Left lobe of liver (tissue), 2 donors: ENCODE measurements around the gene BACH1. TPM values are rescaled to one million over a fixed set of nuclear protein-coding genes. Genes with fewer than 3 reads are reported as not detected.
"Not testable (repeated sequence)": the region's sequence is repeated elsewhere in the genome, so short reads cannot be mapped to it uniquely, and the experiment has no call there.

Experiments used
- ATAC-seq: fragments of 200-7000 bp; cut with Tn5 transposase; one replicate; pipeline ENCODE4 v1.9.1; 2020; ENCODE audit warnings: mild to moderate bottlenecking, moderate library complexity
- DNase-seq: peaks from one replicate; pipeline ENCODE4 v3.0.0-alpha.2; 2020; ENCODE audit warnings: low spot score
- total RNA-seq: library from RNA; stranded (reverse); gene quantifications from one replicate; pipeline ENCODE4 v1.2.1, GENCODE V29; 2021
- donor health status: DM: no; HTN: no; CAD: no; lungs with moderate emphysema.
- donor health status: DM: no; HTN: yes; CAD: no.

The BACH1 gene
- total RNA-seq, result 27.0 TPM

GRCh38 chr21:29298348-29299045 lies at the start of gene BACH1:
TSS of gene BACH1 (plus strand) at chr21:29298922. CDS start at chr21:29321281, 22,359 bp downstream.
- ATAC-seq, result peak; percentile 90
- peak; percentile 92 for DNase-seq

DNA sequence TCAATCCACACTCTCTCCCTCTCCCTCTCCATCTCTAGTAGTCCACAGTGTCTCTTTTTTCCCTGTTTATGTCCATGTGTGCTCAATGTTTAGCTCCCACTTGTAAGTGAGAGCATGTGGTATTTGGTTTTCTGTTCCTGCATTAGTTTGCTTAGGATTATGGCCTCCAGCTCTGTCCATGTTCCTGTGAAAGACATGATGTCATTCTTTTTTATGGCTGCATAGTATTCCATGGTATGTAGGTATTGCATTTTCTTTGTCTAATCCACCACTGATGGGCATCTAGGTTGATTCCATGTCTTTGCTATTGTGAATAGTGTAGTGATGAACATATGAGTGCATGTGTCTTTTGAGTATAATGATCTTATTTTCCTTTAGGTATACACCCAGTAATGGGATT lies 49.4 kb upstream of the BACH1 start:
- DNase-seq, ATAC-seq: not testable (repeated sequence)

DNA sequence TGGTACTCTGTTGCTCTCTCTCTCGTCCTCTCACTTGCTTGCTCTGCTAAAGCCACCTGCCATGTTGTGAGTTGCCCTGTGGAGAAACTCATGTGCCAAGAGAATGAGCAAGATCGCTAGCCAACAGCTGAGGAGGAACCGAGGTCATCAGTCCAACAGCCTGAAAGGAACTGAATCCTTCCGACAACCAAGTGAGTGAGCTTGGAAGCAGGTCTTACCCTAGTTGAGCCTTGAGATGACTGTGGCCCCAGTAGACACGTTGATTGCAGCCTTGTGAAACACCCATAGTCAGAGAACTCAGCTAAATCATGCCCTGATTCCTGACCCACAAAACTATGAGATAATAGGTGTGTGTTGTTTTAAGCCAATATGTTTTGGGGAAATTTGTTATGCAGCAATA lies 48.1 kb upstream of the BACH1 start:
- no peak for DNase-seq
- ATAC-seq, result no peak

DNA sequence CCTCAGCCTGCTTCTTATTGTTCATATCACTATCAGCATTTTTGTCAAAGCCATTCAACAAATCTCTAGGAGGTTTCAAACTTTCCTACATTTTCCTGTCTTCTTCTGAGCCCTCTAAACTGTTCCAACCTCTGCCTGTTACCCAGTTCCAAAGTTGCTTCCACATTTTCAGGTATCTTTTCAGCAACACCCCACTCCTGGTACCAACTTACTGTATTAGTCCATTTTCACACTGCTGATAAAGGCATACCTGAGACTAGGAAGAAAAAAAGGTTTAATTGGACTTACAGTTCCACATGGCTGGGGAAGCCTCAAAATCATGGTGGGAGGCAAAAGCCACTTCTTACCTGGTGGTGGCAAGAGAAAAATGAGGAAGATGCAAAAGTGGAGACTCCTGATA lies 44.9 kb upstream of the BACH1 start:
- not testable (repeated sequence) for ATAC-seq, DNase-seq

DNA sequence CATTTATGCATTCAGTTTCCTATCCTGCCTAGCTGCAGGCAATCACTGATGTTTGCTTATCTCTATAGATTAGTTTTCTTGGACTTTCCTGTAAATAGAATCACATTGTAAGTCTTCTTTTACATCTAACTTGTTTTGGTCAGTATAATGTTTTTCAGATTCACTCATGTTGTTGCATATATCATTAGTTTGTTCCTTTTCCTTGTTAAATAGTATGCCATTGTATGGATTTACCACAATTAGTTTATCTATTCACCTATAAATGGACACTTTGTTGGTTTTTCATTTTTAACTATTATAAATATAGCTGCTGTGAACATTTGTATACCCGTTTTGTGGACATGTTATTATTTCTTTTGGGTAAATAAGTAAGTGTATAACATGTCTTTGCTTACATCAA lies 44.2 kb upstream of the BACH1 start:
- ATAC-seq (no peak), DNase-seq (no peak)

- DNase-seq, result no peak
- ATAC-seq, result no peak
Observed at GRCh38 chr21:29256126-29256910, 42.4 kb upstream of the BACH1 start.

DNA sequence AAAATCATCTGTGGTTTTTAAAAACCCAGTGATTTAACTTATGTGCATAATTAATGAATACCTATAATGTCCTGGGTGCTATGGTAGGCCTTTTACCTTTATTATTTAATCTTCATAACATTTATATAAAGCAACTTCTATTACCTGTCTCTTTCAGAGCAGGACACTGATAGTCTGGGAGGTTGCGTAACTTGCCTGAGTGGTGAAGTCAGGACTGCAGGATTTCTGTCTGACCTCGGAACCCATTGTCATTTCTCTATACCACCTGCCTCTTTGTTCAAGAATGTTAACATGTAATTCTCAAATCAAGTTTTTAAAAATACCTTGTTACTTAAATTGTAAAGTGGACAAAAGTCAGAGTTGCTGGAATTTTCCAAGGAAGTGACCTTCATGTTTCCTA lies 41.0 kb upstream of the BACH1 start:
- ATAC-seq (peak; percentile 79), DNase-seq (no peak)

GRCh38 chr21:29258626-29259338 lies 39.9 kb upstream of the BACH1 start:
- peak; percentile 53 for ATAC-seq
- no peak for DNase-seq

DNA sequence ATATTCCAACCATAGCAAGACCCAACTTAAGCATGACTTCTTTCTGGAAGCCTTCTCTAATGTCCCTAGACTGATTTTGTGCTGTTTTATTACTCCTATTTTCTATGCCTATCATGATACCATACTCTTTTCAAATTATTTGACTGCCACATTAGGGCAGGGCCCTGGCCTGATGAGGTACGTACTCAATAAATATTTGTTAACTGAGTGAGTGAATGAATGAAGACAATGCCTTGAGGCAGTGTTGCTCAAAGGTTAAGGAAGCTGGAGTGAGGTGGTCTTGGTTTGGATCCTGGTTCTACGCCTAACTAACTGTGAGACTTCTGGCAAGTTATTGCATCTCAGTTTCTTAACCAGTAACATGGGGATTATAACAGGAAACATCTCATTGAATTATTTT lies 38.3 kb upstream of the BACH1 start:
- ATAC-seq (no peak), DNase-seq (no peak)

DNA sequence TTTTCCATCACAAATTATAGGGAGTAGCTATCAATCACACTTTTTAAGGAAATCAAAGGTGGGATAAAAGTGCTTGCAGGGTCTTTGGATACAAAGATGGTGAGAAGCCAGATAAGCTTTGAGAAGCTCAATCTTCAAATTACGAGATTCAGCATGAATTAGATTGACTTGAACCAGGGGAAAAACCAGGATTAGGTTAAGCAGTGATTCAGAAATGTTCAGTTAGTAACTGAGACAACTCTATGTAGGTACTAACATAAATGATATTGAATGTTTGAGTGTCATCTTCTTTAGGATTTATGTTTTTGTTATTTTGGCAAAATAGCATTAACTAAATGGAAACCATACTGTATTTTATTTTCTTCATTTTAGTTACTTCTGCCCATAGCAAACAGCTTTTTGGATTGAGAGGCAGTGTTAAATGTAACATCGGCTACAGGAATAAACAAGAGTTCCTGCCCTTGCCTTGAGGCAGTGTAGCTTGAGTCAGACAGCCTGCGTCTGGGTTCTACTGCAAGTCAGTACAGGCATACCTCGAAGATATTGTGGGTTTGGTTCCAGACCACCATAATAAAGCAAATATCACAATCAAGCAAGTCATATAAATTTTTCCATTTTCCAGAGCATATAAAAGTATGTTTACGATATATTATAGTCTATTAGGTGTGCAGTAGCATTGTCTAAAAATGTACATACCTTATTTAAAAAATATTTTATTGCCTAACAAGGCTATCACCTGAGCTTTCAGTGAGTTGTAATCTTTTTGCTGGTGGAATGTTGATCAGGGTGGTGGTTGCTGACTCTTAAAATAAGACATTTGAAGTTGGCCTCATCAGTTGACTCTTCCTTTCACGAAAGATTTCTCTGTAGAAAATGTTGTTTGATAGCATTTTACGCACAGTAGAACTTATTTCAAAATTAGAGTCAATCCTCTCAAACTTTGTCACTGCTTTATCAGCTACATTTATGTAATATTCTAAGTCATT lies 36.9 kb upstream of the BACH1 start:
- no peak for DNase-seq
- no peak for ATAC-seq

DNA sequence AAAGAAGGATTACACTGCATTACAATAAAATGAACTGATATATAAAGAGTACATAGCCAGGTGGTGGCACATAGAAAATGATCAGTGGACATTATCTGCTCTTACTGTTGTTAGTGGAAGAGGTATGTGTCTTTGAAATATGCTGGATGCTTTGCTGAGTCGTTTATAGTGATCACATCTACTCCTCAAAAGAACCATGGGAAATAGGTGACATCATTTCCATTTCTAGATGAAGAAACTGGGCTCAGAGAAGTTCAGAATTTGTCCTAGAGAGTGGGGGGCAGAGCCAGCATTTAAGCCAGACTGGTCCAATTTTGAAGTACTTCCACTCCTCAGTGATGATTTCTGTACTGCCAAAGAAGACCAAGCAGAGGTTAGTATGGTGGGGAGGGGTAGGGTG lies 34.0 kb upstream of the BACH1 start:
- no peak for DNase-seq
- no peak for ATAC-seq

DNA sequence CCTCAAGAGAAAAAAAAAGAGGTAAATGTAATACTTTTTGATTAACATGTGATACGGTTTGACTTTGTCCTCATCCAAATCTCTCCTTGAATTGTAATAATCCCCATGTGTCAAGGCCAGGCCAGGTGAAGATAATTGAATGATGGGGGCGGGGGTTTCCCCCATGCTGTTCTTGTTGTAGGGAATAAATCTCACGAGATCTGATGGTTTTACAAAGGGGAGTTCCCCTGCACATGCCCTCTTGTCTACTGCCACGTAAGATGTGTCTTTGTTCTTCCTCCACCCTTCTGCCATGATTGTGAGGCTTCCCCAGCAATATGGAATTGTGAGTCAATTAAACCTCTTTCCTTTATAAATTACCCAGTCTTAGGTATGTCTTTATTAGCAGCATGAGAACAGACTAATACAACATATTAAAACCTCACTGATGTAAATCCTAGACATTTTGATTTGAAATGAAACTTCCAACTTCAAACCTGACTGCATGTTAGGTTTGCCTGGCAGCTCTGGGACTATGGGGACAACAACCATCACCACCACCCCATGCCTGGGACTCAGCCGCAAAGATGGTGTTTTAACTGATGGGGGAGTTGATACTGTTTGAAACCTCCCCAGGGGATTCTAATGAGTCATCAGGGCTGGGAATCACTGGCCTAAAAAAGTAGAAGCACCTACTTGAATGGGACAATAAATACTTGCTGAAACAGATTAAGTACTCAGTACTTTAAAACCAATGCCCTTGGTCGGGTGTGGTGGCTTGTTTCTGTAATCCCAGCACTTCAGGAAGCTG lies 32.8 kb upstream of the BACH1 start:
- no peak for DNase-seq
- no peak for ATAC-seq

GRCh38 chr21:29267666-29268065 lies 31.1 kb upstream of the BACH1 start:
- ATAC-seq (no peak), DNase-seq (no peak)

DNA sequence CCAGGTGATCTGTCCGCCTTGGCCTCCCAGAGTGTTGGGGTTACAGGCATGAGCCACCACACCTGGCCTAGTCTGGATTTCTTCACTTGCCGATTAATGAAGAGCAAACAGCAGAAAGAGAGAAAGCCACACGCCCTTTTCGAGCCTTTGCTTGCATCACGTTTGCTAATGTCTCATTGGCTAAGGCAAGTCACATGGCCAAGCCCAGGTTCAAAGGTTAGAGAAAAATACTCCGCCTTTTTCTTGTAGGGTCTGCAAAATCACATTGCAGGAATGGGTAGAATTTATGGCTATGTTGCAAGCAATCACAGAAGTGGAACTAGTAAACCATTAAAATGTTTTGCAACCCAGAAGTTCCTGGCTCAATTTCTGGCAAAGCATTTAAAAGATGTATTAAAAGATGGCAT lies 26.8 kb upstream of the BACH1 start:
- peak; percentile 90 for ATAC-seq

GRCh38 chr21:29277442-29277841 lies 21.3 kb upstream of the BACH1 start:
- no peak for DNase-seq
- no peak for ATAC-seq

More for the DNA sequence above, 26.8 kb upstream of the BACH1 start:
- DNase-seq, result peak; percentile 72

DNA sequence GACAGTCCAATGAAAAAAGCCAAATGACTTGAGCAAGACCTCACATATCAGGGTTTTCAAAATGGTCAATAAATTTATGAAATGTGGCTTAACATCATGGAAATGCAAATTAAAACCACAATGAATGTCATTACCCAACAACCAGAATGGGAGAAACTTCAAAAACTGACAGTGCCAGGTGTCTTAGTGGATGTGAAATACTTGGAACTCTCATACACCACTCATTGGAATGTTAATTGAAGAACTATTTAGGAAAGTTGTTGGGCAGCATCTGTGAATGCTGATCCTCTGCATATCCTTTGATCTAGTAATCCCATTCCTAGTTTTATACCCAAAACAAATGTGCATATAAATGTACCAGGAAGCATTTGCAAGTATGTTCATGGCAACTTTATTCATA lies 19.2 kb upstream of the BACH1 start:
- DNase-seq (no peak), ATAC-seq (no peak)

DNA sequence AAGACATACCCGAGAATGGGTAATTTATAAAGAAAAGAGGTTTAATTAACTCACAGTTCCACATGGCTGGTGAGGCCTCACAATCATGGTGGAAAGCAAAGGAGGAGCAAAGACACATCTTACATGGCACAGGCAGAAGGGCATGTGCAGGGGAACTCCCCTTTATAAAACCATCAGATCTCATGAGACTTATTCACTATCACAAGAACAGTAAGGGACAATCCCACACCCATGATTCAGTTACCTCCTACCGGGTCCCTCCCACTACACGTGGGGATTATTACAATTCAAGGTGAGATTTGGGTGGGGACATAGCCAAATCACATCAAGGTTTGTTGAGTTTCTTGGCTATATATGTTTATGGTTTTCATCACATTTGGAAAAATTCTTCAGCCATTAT lies 16.9 kb upstream of the BACH1 start:
- ATAC-seq, DNase-seq: not testable (repeated sequence)

DNA sequence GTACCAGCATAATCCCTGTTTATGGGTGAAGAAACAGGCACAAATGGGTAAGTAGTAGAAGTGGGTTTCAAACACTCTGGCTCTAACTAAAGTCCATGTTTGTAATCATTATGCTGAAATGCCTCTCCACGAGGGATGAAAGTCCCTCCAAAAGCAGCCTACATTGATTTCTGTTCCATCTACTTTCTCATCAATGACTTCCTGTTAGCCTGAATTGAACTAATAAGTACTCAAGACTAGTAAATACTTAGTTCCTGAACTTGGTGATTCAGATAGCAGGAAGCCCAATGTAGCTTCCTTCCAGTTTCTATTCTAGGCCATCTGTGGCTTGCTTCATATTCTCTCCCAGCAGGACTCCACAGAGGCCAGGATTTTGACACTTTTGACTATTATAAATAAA lies 11.3 kb upstream of the BACH1 start:
- DNase-seq (no peak), ATAC-seq (peak; percentile 76)

GRCh38 chr21:29288239-29288638 lies 10.5 kb upstream of the BACH1 start:
- DNase-seq, result no peak
- peak; percentile 82 for ATAC-seq

DNA sequence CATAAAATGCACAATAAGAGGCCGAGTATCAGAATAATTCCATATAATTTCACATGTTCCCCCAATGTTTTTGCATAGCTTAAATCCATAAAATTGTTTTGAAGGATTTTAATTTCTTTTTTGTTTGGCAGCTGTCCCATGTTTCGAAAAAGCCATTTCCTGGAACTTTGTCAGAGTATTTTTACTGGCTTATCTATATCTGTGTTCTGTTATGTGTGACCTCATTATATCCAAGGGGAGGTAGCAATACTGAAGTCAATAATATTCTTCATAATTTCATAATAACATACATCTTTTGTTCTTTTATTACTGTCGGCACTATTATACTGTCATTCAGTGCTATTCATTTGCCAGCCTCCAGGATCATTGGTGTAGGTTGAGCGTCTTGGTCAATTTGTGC lies 9.4 kb upstream of the BACH1 start:
- DNase-seq, result no peak
- no peak for ATAC-seq
